ENCODE measurements around the gene ACOT12. TPM values are rescaled to one million over a fixed set of nuclear protein-coding genes. Genes with fewer than 3 reads are reported as not detected.
A peak's percentile ranks its signal among the peaks of the same experiment; 100 is the strongest.
"Not testable (repeated sequence)": the region's sequence is repeated elsewhere in the genome, so short reads cannot be mapped to it uniquely, and the experiment has no call there.

Gene ACOT12
- polyA plus RNA-seq, 3 donors from 2014 or later: not detected

DNA sequence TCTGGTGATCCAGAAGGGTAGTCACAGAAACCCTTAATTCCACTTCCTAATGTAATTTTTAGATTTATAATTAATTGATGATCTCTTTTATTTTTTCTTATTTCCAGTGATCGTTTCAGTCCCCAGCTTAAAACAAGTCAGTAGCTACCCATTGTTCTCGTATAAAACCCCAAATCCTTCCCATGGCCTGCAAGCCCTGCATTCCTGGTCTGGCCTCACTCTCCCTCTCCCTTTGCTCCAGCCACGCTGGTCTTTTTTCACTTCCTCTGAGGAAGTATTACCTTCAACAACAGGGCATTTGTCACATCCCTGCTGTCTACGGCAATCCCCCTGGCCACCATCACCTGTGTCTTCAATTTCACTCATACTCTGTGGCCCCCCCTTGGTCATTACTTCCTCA, 44.8 kb downstream of the ACOT12 start:
- H3K36me3 Mint-ChIP-seq: no peaks in the 10 kb centered on the region
- no peak for DNase-seq
- H3K9me3 Mint-ChIP-seq: no peaks in the 10 kb centered on the region
- no peaks in the 10 kb centered on the region for H3K4me1 Mint-ChIP-seq
- no peak overlapping the region for H3K4me3 Mint-ChIP-seq
- no peak overlapping the region for H3K27ac Mint-ChIP-seq
- H3K27me3 Mint-ChIP-seq (ENCODE audit: low read depth in 3 of 3): peaks cover 0 to 8% (median 2%) of the 10 kb centered on the region in 3 donors

DNA sequence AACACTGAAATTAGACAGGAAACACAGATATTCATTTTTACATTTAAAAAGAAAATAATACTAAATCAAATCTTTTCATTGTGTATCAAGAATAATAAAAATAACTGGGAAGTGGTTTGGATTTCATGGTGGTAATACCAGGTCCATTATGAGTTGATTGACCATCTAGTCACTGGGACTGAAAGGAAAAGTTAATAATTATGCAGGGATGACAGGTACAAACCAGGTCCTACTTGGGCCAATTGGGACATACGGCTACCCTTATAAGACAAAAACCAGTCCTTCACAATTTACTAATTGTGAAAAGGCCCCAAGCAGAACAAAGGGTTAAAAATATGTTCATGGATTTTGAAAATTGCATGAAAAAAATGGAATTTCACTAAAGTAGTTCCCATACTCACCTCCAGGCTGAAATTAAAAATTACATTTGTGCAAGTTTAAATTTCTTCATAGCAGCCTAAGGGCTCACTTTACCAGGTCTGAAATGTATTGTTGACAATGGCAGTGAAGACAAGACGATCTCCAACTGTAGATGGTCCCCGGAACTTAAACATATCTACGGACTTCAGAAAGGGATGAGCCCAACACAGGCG, 48.4 kb downstream of the ACOT12 start:
- Mint-ChIP-seq H3K27me3 (ENCODE audit: low read depth in 3 of 3) (peaks cover 0 to 14% (median 4%) of the 10 kb centered on the region in 3 donors), H3K4me3 (no peak overlapping the region), H3K4me1 (no peaks in the 10 kb centered on the region), H3K36me3 (no peaks in the 10 kb centered on the region), H3K27ac (no peak overlapping the region), H3K9me3 (no peaks in the 10 kb centered on the region)
- no peak for DNase-seq

DNA sequence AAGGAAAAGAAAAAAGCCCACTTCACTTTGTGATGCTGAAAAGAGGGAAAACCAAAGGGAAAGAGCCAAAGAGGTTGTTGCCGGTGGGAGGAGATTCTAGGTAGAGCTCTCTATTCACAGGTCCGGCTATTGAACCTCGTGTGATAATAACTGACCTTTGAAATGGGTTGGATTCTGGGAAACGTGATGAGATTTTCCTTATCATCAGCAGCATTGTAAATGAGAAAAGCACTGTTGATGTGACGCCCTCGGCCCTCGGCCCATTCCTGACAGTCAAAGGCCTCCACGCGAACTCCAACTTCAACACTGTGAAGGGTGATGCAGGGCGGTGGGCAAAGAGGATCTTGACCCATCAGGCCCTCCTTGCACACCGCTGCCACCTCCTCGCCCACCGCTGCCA, 49.2 kb downstream of the ACOT12 start:
- no peak overlapping the region for H3K27ac Mint-ChIP-seq
- H3K36me3 Mint-ChIP-seq: no peaks in the 10 kb centered on the region
- DNase-seq: no peak
- no peak overlapping the region for H3K4me3 Mint-ChIP-seq
- H3K27me3 Mint-ChIP-seq (ENCODE audit: low read depth in 3 of 3): peaks cover 0 to 14% (median 4%) of the 10 kb centered on the region in 3 donors
- no peaks in the 10 kb centered on the region for H3K4me1 Mint-ChIP-seq
- H3K9me3 Mint-ChIP-seq: no peaks in the 10 kb centered on the region

DNA sequence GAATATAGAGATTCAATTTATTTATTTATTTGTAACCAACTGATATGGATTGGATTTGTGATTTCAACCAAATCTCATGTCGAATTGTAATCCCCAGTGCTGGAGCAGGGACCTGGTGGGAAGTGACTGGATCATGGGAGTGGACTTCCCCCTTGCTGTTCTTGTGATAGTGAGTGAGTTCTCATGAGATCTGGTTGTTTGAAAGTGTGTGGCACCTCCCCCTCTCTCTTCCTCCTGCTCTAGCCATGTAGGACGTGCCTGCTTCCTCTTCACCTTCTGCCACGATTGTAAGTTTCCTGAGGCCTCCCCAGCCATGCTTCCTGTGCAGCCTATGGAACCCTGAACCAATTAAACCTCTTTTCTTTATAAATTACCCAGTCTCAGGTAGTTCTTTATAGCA, 55.7 kb downstream of the ACOT12 start:
- not testable (repeated sequence) for H3K4me1 Mint-ChIP-seq; H3K27ac Mint-ChIP-seq; H3K27me3 Mint-ChIP-seq (ENCODE audit: low read depth in 3 of 3); DNase-seq; H3K36me3 Mint-ChIP-seq; H3K9me3 Mint-ChIP-seq; H3K4me3 Mint-ChIP-seq

DNA sequence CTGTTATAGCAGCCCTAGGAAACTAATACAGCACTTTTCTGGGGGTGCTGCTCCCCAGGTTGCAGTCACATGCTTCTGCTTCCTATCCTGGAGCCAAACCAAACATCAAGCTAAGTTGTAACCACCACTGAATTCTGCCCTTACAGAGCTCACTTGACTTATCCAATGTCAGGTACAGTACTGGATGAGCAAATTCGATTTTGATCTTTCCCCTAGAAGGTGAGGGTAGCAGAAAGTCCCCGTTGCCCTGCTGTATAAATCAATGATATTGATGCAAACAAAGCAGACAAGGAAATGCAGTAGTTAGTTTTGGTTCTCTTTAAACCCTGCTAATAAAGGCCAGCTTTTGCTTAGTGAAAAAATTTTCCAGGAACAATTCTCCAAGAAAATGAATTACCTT, 56.1 kb downstream of the ACOT12 start:
- Mint-ChIP-seq H3K4me1 (no peaks in the 10 kb centered on the region), H3K27me3 (ENCODE audit: low read depth in 3 of 3) (peaks cover 0 to 3% (median 2%) of the 10 kb centered on the region in 3 donors), H3K36me3 (no peaks in the 10 kb centered on the region), H3K9me3 (peaks cover 0 to 2% (median 0%) of the 10 kb centered on the region in 6 donors), H3K4me3 (no peak overlapping the region), H3K27ac (no peak overlapping the region)
- no peak for DNase-seq

DNA sequence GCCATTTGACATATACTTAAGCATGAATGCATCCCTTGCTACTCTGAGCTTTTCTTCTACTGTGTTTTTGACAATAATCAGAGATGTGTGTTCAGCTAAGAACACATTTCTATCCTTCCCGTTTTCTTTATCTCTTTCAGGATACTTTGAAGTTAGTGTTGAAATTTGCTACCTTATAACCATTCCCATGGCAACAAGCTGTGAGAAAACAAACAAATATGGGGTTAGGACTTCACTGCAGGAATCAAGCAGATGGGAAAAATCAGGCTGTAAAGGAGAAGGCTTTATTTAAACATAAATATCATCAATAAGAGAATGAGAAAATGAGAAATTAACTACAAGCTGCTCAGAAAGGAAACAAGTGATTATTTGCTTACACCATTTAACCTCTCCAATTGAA, 57.4 kb downstream of the ACOT12 start:
- no peak overlapping the region for H3K4me3 Mint-ChIP-seq
- peaks cover 0 to 3% (median 1%) of the 10 kb centered on the region in 3 donors for H3K27me3 Mint-ChIP-seq (ENCODE audit: low read depth in 3 of 3)
- no peak overlapping the region for H3K27ac Mint-ChIP-seq
- peaks cover 0 to 2% (median 0%) of the 10 kb centered on the region in 6 donors for H3K9me3 Mint-ChIP-seq
- no peaks in the 10 kb centered on the region for H3K36me3 Mint-ChIP-seq
- DNase-seq: no peak
- H3K4me1 Mint-ChIP-seq: no peaks in the 10 kb centered on the region

DNA sequence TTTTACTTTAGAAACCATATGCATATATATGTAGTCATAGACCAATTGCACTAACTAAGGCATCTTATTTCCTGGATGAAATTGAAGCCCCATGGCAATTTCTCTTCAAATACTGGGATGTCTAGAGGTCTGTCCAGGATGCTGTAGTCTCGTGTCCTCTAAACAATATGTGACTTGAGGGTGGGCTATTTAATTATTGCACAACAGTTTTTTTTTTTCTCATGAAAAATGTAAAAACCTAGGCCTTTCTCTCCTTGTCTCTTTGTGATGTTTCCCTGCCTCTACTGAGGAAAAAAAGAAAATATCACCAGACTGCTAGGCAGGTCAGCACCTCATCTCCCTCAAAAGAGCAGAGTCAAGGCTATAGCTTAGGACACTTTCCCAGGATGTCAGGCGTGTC, 58.0 kb downstream of the ACOT12 start:
- no peak for DNase-seq
- Mint-ChIP-seq H3K4me1 (no peaks in the 10 kb centered on the region), H3K27me3 (ENCODE audit: low read depth in 3 of 3) (peaks cover 0 to 1% (median 0%) of the 10 kb centered on the region in 3 donors), H3K9me3 (peaks cover 0 to 2% (median 0%) of the 10 kb centered on the region in 6 donors), H3K36me3 (no peaks in the 10 kb centered on the region), H3K4me3 (no peak overlapping the region), H3K27ac (no peak overlapping the region)

DNA sequence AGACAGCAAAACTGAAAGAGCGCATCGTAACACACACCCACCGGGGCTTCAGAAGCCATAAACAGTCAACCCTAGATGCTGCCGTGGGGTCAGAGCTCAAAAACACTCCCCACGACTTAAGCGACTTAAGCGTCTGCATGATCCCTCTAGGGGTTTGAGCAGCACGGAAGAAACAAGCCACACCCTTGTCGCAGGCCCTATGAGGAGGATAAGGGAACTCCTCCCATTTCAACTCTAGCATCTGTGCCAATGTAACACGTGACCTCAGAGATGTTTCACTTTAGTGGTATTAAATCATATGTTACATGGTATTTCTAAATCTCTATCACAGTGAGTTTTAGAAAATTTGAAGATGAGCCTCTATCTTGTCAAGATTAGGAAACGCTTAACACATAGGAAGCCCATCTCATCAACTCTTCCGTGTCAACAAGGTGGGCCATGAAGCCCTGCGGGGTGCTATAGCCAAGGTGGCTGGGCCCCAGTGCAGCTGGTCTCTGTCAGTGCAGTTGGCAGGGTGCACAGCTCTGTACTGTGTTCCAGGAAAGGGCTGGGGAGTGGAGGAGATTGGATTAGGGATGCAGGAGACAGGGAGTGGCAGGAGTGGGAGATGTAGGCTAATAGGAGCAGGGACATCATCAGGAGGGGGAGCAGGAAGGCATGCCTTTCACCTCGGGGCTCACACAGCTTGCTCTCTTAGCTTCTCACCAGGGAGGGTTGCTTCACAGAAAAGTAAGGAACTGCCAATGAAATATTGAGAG, 59.5 kb downstream of the ACOT12 start:
- DNase-seq: no peak
- H3K4me3 Mint-ChIP-seq: peak overlapping the region in 1 of 5 donors; percentile 46
- H3K27ac Mint-ChIP-seq: no peak overlapping the region

DNA sequence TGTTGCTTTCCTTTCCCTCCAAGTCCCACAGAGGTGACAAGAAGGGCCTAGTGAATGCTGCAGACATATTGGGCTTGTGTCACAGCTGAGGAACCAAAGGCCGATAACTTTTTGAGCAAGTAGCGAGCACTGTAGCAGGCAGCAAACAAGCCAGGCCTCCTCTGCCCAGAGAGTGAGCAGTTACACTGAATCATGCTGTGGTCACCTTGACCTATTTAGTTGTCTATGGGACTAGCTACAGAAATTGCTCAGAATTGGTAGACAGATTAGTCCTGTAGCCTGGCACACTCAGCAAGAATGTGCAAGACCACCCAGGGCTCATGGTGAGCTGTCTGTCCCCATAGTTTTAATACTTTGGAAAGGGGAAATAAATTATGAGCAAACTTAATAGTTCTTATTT, 67.4 kb downstream of the ACOT12 start:
- Mint-ChIP-seq H3K36me3 (no peaks in the 10 kb centered on the region), H3K27me3 (ENCODE audit: low read depth in 3 of 3) (peaks cover 3 to 4% (median 3%) of the 10 kb centered on the region in 3 donors)

More for the DNA sequence above, 59.5 kb downstream of the ACOT12 start:
- H3K36me3 Mint-ChIP-seq: no peaks in the 10 kb centered on the region
- H3K27me3 Mint-ChIP-seq (ENCODE audit: low read depth in 3 of 3): peaks cover 0 to 1% (median 0%) of the 10 kb centered on the region in 3 donors
- no peaks in the 10 kb centered on the region for H3K4me1 Mint-ChIP-seq
- peaks cover 0 to 2% (median 0%) of the 10 kb centered on the region in 6 donors for H3K9me3 Mint-ChIP-seq

DNA sequence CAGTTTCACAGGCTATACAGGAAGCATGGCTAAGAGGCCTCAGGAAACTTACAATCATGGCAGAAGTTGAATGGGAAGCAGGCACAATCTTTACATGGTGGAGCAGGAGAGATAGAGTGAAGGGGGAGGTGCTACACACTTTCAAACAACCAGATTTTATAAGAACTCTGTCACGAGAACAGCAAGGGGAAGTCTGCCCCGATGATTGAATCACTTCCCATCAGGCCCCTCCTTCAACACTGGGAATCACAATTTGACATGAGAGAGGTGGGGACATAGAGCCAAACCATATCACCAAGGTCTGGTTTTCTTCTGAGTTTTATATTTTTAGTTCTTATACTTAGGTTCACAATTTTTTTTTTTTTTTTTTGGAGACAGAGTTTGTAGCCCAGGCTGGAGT, 76.4 kb downstream of the ACOT12 start:
- H3K36me3 Mint-ChIP-seq: peaks cover 10 to 17% (median 16%) of the 10 kb centered on the region in 3 donors
- H3K27me3 Mint-ChIP-seq (ENCODE audit: low read depth in 3 of 3): peaks cover 0 to 1% (median 0%) of the 10 kb centered on the region in 3 donors
- H3K4me3 Mint-ChIP-seq: no peak overlapping the region
- no peak overlapping the region for H3K27ac Mint-ChIP-seq
- no peak for DNase-seq
- no peaks in the 10 kb centered on the region for H3K9me3 Mint-ChIP-seq
- H3K4me1 Mint-ChIP-seq: no peaks in the 10 kb centered on the region

More for the DNA sequence above, 67.4 kb downstream of the ACOT12 start:
- H3K9me3 Mint-ChIP-seq: no peaks in the 10 kb centered on the region
- no peak overlapping the region for H3K4me3 Mint-ChIP-seq
- H3K4me1 Mint-ChIP-seq: no peaks in the 10 kb centered on the region
- no peak for DNase-seq
- H3K27ac Mint-ChIP-seq: no peak overlapping the region

DNA sequence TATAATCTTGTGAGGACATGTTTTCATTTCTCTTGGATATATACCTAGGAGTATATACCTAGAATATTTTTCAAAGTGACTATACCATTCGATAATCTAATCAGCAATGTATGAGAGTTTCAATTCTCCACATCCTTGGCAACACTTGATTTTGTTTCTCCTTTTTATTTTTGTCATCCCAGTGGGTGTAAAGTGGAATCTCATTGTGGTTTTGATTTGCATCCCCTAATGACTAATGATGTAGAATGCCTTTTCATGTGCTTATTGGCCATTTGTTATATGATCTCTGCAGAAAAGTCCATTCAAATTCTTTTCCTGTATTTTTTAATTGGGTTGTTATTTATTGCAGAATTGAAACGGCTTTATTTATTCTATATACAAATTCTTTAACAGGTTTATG, 77.4 kb downstream of the ACOT12 start:
- Mint-ChIP-seq H3K27ac (no peak overlapping the region), H3K9me3 (no peaks in the 10 kb centered on the region), H3K36me3 (peaks cover 13 to 22% (median 17%) of the 10 kb centered on the region in 3 donors), H3K4me1 (no peaks in the 10 kb centered on the region), H3K4me3 (no peak overlapping the region), H3K27me3 (ENCODE audit: low read depth in 3 of 3) (peaks cover 0 to 1% (median 0%) of the 10 kb centered on the region in 3 donors)
- DNase-seq: no peak

DNA sequence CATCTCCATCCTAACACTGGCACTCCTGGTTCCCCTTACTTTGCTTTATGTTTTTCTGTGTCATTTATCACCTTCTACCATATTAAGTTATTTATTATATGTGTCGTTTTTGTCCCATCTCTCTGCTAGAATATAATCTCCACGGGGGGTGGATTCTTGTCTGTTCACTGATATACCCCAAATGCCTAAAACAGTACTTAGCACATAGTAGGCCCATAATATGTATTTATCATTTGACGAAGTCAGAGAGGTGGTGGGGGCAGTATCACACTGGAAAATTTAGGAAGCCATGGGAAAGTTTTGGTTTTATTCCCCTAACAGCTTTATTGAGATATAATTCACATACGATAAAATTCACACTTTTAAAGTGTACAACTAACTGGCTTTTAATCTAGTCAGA, 78.1 kb downstream of the ACOT12 start:
- Mint-ChIP-seq H3K4me1 (no peaks in the 10 kb centered on the region), H3K4me3 (no peak overlapping the region), H3K27ac (no peak overlapping the region), H3K36me3 (peaks cover 18 to 28% (median 24%) of the 10 kb centered on the region in 3 donors), H3K27me3 (ENCODE audit: low read depth in 3 of 3) (peaks cover 0 to 1% (median 0%) of the 10 kb centered on the region in 3 donors), H3K9me3 (no peaks in the 10 kb centered on the region)
- no peak for DNase-seq

DNA sequence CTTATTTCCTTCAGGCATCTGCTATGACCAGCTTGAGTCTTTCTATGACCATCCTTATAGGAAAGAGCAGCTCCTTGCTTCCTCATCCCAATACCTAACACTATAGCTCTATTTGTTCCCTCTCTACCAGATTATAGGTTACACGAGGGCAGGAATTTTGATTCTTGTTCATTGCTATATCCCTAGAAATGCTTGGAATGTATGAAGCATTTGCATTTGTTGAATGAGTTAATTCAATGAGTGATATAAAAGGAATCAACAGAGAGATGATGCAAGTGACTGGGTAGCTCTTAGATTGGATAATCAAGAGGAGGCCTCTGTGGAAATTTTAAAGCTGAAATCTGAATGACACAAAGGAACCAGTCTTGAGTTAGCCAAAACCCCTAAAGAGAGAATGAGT, 78.6 kb downstream of the ACOT12 start:
- Mint-ChIP-seq H3K27ac (peak overlapping the region in 1 of 6 donors; percentile 29), H3K9me3 (no peaks in the 10 kb centered on the region), H3K4me3 (no peak overlapping the region), H3K4me1 (no peaks in the 10 kb centered on the region), H3K36me3 (peaks cover 19 to 31% (median 27%) of the 10 kb centered on the region in 3 donors), H3K27me3 (ENCODE audit: low read depth in 3 of 3) (peaks cover 0 to 1% (median 0%) of the 10 kb centered on the region in 3 donors)
- no peak for DNase-seq

DNA sequence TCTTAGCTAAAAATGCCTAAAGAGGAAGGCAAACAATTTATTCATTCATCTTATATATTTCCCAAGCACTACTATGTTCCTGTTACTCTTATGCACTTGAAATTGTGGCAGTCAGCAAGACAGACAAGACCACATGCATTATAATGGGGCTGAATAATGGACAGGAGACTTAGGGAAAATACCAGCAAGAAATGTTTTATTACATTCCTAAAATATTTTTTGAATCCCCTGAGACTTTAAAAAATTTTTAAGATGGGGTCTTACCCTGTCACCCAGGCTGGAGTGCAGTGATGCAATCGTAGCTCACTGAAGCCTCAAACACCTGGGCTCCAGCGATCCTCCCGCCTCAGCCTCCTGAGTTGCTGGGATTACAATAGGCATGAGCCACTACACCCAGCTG, 79.4 kb downstream of the ACOT12 start:
- Mint-ChIP-seq H3K4me1 (no peaks in the 10 kb centered on the region), H3K27ac (peak overlapping the region in 1 of 6 donors; percentile 29), H3K9me3 (no peaks in the 10 kb centered on the region), H3K4me3 (no peak overlapping the region), H3K27me3 (ENCODE audit: low read depth in 3 of 3) (peaks cover 0 to 1% (median 0%) of the 10 kb centered on the region in 3 donors), H3K36me3 (peaks cover 19 to 35% (median 31%) of the 10 kb centered on the region in 3 donors)
- no peak for DNase-seq

Data from immature natural killer cell (primary cell).